Stimulated activated CD4-positive, alpha-beta T cell treated with anti-CD3 and anti-CD28 coated beads, TNF-alpha, amount 100 ng/mL, for 4 hours (primary cell): ENCODE measurements around the gene PDIA5.
"Not testable (repeated sequence)": the region's sequence is repeated elsewhere in the genome, so short reads cannot be mapped to it uniquely, and the experiment has no call there.

ENCODE experiments used
- DNase-seq, 3 experiments: peaks; one replicate each; pipeline ENCODE4 v3.0.0-alpha.2; 2020; ENCODE audit warnings: low read depth in 3 of 3

PDIA5 gene

DNA sequence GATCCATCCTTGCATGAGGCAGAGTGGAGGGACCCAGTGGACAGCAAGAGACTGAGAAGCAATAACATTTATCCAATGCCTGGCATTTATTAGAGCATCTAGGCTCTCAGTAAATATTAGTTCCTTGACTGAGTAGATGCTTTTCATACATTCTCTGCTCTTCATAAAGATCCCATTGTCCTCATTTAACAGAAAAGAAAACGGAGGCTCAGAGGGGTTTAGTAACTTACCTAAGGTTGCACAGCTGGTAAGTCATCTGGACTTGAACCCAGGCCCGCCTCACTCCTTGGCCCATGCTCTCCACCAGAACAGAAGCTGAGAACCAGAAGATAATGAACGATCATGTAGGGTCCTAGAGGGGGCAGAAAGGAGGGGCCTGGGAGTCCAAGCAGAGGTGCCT is 82.7 kb downstream of the PDIA5 start:
- DNase-seq: no peak

- DNase-seq: no peak
These were observed 83.8 kb downstream of the PDIA5 start for GRCh38 chr3:123150449-123151215.

- no peak for DNase-seq
These were observed 84.5 kb downstream of the PDIA5 start for GRCh38 chr3:123151251-123151705.

GRCh38 chr3:123151853-123152420 is 85.1 kb downstream of the PDIA5 start:
- DNase-seq: not testable (repeated sequence)

- DNase-seq: no peak
These were observed 85.9 kb downstream of the PDIA5 start for GRCh38 chr3:123152687-123153086.

- no peak for DNase-seq
These were observed 86.5 kb downstream of the PDIA5 start for GRCh38 chr3:123153125-123154019.

DNA sequence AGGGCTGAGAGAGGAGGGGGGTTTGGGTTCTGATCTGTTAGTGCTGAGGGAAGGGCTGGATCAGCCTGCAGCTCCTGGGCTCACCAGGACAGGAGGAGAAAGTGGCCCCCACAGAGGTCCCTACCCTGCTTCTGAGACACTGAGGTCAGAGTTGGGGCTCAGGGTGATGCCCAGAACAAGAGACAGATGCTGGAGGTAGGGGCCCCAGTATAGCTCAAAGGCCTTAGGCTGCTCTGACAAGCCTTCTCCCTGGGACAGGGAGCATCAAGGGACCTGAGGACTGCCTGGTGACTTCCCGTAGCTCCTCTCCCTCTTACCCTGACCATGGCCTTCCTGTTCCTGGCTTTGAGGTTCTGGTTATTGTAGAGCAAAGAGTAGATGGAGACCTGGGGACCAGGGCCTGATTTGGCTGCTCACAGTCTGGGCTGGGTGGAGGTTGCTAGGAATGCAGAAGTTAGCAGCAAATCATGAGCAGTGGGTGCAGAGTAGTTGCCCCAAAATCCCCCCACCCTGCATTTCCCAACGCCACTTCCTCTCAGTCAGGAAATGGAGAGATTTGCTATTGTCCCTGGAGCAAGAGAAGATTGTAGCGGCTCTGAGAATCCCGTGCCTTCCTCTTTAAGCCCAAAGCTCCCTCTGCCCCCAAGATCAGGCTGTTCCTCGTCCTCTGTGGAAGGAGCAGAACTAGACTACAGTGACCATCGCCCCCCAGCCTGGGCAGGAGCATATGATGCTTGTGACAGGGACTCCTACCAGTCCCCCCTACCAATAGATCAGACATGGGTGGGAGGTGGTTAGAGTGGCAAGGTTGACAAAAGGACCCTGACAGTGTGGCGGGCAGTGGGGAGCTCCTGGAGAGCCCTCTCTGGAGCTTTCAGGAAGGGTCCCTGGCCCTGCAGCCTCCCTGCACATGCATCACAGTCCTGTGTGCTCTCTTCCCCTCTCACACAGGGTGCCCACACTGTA is 87.5 kb downstream of the PDIA5 start:
- no peak for DNase-seq

DNA sequence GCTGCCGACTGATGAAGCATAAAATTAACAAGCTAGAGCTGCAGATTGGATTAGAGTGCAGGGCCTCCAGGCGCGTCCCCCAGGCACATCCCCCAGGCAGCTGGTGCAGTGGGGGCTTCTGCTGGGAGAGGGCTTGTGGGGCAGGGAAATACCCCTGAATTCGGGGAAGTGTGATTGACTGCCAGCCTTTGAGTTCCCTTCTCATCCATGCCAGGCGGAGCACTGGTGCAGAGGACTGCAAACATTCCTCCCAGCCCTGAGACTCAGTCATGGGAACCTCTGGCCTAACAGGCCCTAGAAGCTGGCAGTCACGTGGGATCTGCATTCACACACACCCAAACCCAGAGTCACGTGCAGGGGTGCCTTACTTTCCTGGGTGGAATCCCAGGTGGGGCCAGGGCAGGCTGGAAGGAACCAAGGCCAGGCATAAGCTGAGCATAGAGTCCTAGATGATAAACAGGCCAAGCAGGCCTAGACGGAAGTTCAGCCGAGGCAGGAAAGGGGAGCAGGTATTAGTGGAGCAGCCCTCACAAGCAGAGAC is 88.7 kb downstream of the PDIA5 start:
- no peak for DNase-seq

GRCh38 chr3:123156276-123156995 is 89.6 kb downstream of the PDIA5 start:
- DNase-seq: no peak

DNA sequence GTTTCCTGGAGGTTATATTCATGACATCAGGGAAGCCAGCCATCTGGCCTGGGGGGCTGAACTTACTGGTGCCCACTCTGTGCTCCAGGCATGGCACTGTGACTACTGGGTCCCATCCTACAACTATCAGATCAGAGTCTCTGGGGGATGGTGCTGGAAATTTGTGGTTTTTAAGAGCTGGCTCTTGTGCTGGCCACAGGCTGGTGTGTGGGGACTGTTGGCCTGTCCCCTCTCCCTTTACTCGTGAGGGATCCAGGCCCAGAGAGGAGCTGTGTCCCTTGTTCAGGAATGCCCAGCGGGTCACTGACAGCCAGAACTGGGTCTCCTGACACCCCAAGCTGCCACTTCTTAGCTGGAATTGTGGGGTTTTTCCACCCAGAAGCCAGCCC is 90.4 kb downstream of the PDIA5 start:
- no peak for DNase-seq

- DNase-seq: no peak
These were observed 90.9 kb downstream of the PDIA5 start for GRCh38 chr3:123157598-123158287.

- DNase-seq: no peak
These were observed 91.5 kb downstream of the PDIA5 start for GRCh38 chr3:123158330-123158729.

- DNase-seq: no peak
These were observed 92.1 kb downstream of the PDIA5 start for GRCh38 chr3:123158899-123159390.

GRCh38 chr3:123159926-123160635 is 93.3 kb downstream of the PDIA5 start:
- no peak for DNase-seq

- no peak for DNase-seq
These were observed 94.3 kb downstream of the PDIA5 start for GRCh38 chr3:123161167-123161566.

DNA sequence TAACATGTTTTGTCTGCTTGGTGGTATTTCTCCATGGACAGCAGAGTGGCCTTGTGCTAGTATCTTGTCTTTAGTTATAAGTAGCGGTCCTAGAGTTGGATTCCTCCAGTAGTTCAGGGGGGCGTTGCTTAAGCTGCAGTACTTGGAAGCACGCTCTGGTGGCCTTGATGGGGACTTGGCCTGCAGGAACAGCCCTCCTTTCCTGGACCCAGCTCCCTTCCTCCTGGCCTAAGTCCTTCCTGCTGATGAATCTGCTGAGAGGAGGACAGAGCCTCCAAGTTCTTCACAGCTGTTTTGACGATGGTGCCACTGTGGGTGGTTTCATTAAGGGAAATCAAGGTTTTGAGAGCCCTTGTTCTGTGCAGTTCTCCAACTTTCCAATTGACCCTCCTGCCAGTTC is 96.3 kb downstream of the PDIA5 start:
- DNase-seq: no peak

- DNase-seq: no peak
These were observed 98.3 kb downstream of the PDIA5 start for GRCh38 chr3:123165163-123165562.

DNA sequence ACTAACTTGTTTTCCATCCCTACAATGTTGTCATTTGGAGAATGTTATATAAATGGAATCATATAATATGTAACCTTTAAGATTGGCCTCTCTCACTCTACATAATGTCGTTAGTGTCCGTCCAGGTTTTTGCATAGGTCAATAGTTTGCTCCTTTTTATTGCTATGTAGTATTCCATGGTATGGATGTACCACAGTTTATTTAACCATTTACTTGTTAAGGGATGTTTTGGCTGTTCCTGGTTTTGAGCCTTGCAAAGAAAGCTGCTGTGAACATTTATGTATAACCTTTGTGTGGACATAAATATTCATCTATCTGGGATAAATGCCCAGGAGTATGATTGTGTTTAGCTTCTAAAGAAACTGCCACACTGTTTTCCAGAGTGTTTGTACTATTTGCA is 100.9 kb downstream of the PDIA5 start:
- no peak for DNase-seq

GRCh38 chr3:123168122-123168521 is 101.3 kb downstream of the PDIA5 start:
- DNase-seq: no peak
